Mesendoderm (in vitro differentiated cells): Measurements from ENCODE around the gene C1QTNF12.
"Not testable (repeated sequence)": the region's sequence is repeated elsewhere in the genome, so short reads cannot be mapped to it uniquely, and the experiment has no call there.

Experiments used
- DNase-seq: peaks from one replicate; pipeline ENCODE4 v3.0.0; 2013
- H2AK5ac ChIP-seq: 2 replicates; pipeline ENCODE4 v1.6.1; 2013; ENCODE audit warnings: low read length, inconsistent platforms
- H2BK120ac ChIP-seq: 2 replicates; pipeline ENCODE4 v1.6.1; 2013; ENCODE audit warnings: low read depth, mild to moderate bottlenecking, low read length, moderate library complexity, mixed read lengths
- H2BK15ac ChIP-seq: replicated peaks from 2 replicates; pipeline ENCODE4 v1.6.1; 2013; ENCODE audit warnings: low read depth, mild to moderate bottlenecking, moderate library complexity
- H2BK5ac ChIP-seq: 2 replicates; pipeline ENCODE4 v1.6.1; 2013; ENCODE audit warnings: low read length, inconsistent platforms
- H3K18ac ChIP-seq: 2 replicates; pipeline ENCODE4 v1.6.1; 2013; ENCODE audit warnings: mild to moderate bottlenecking, low read length, mixed read lengths
- H3K23ac ChIP-seq: one replicate; pipeline ENCODE4 v1.6.1; 2013; ENCODE audit warnings: low read length
- H3K27ac ChIP-seq: 2 replicates; pipeline ENCODE4 v1.5.1; 2013; ENCODE audit warnings: low read depth, mild to moderate bottlenecking, inconsistent platforms, low read length, moderate library complexity
- H3K27me3 ChIP-seq: 2 replicates; pipeline ENCODE4 v1.6.1; 2013; ENCODE audit warnings: low read length, control low read depth, mild to moderate bottlenecking, inconsistent platforms; ENCODE audit not compliant: insufficient read depth, poor library complexity
- H3K36me3 ChIP-seq: 2 replicates; pipeline ENCODE4 v1.6.1; 2013; ENCODE audit warnings: low read length, inconsistent platforms; ENCODE audit not compliant: control insufficient read depth, insufficient read depth
- H3K4ac ChIP-seq: one replicate; pipeline ENCODE4 v1.6.1; 2013; ENCODE audit warnings: low read depth, mild to moderate bottlenecking, low read length, moderate library complexity
- H3K4me1 ChIP-seq: 2 replicates; pipeline ENCODE4 v1.6.1; 2013; ENCODE audit warnings: low read depth, low read length, inconsistent platforms; ENCODE audit not compliant: control insufficient read depth
- H3K4me2 ChIP-seq: 2 replicates; pipeline ENCODE4 v1.6.1; 2013; ENCODE audit warnings: low read length
- H3K4me3 ChIP-seq: 2 replicates; pipeline ENCODE4 v1.5.1; 2013; ENCODE audit warnings: mild to moderate bottlenecking, low read length
- H3K56ac ChIP-seq: one replicate; pipeline ENCODE4 v1.6.1; 2013; ENCODE audit warnings: low read length
- H3K79me1 ChIP-seq: 2 replicates; pipeline ENCODE4 v1.6.1; 2013; ENCODE audit warnings: low read length, inconsistent platforms
- H3K79me2 ChIP-seq: 2 replicates; pipeline ENCODE4 v1.6.1; 2013; ENCODE audit warnings: mild to moderate bottlenecking, low read length; ENCODE audit not compliant: control insufficient read depth, insufficient read depth
- H3K9ac ChIP-seq: 2 replicates; pipeline ENCODE4 v1.6.1; 2013; ENCODE audit warnings: low read length, inconsistent platforms
- H4K5ac ChIP-seq: one replicate; pipeline ENCODE4 v1.6.1; 2013; ENCODE audit warnings: low read length
- H4K8ac ChIP-seq: one replicate; pipeline ENCODE4 v1.6.1; 2013; ENCODE audit warnings: low read depth, mild to moderate bottlenecking, control low read depth, low read length, moderate library complexity
- WGBS: extraction: QIAGEN DNeasy Blood & Tissue Kit; methylation state at CpG from one replicate; pipeline ENCODE4 v1.1.7; 2013; ENCODE audit warnings: low lambda C conversion rate, missing lambda C conversion rate; ENCODE audit not compliant: insufficient coverage; ENCODE audit errors: extremely low coverage; 5-methylcytosine and 5-hydroxymethylcytosine counted together

The C1QTNF12 gene

DNA sequence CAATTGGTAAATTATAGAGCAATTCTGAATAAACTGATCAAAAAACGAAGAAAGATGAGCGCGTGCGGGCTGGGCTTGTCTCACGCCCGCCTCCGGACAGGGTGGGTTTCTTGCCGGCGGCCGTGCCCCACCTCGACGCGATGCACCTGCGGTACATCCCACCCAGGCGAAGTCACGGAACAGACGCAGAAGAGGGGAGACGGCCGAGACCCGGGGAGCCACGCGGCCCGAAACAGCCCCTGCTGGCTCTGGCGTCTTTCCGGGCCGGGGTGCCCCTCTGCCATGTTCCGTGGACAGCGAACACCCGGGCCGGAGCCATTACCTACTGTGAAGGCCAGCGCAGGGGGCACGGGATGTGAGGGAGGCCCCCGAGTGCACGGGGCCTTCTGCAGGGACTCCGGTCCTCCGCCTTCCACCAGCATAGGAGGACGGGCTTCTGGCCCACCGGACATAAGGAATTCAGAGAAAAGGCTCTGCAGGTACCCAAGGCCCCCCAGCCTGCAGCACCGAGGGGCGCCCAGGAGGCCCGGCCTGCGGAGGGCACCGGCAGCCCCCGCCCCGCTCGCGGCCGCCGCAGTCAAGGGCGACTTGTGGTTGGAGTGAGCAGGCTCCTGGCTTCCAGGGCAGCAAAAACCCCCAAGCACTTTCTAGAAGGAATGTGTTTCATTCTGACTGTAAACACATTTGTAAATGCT lies 7.6 kb upstream of the C1QTNF12 start:
- H2BK5ac ChIP-seq = no peak overlapping the region
- H3K18ac ChIP-seq = no peak overlapping the region
- no peak overlapping the region for H3K56ac ChIP-seq
- no CpG with 5 or more reads among the region's 50 CpGs for WGBS
- no peak overlapping the region for H3K4me2 ChIP-seq
- peaks cover 7% of the 10 kb centered on the region for H3K79me1 ChIP-seq
- H3K4me1 ChIP-seq = no peaks in the 10 kb centered on the region
- no peak overlapping the region for H3K23ac ChIP-seq
- peaks cover 9% of the 10 kb centered on the region for H3K36me3 ChIP-seq
- no peak overlapping the region for H3K4me3 ChIP-seq
- DNase-seq = no peak
- no peak overlapping the region for H4K8ac ChIP-seq
- H2BK15ac ChIP-seq = no peak overlapping the region
- H2AK5ac ChIP-seq = no peak overlapping the region
- no peak overlapping the region for H4K5ac ChIP-seq
- no peak overlapping the region for H2BK120ac ChIP-seq
- no peaks in the 10 kb centered on the region for H3K27me3 ChIP-seq
- H3K79me2 ChIP-seq = no peaks in the 10 kb centered on the region
- H3K27ac ChIP-seq = no peak overlapping the region
- no peak overlapping the region for H3K9ac ChIP-seq
- H3K4ac ChIP-seq = no peak overlapping the region

DNA sequence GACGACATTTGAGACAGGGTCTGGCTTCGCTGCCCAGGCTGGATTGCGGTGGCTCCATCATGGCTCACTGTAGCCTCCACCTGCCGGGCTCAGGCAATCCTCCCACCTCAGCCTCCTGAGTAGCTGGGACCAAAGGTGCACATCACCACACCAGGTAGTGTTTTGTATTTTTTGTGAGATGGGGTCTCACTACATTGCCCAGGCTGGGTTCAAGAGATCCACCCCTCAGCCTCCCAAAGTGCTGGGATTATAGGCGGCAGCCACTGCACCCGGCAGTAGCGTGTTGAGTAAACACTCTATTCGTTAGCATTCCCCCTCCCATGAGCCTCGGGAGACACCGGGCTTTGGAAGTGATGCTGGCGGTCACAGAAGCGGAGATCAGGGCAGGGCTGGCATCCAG lies 6.8 kb upstream of the C1QTNF12 start:
- H2AK5ac ChIP-seq = no peak overlapping the region
- no peak overlapping the region for H2BK15ac ChIP-seq
- DNase-seq = no peak
- no peak overlapping the region for H3K27ac ChIP-seq
- H2BK120ac ChIP-seq = no peak overlapping the region
- no peak overlapping the region for H3K9ac ChIP-seq
- H3K4me3 ChIP-seq = no peak overlapping the region
- WGBS = no CpG with 5 or more reads among the region's 12 CpGs
- H2BK5ac ChIP-seq = no peak overlapping the region
- H3K27me3 ChIP-seq = no peaks in the 10 kb centered on the region
- peaks cover 8% of the 10 kb centered on the region for H3K36me3 ChIP-seq
- H3K79me2 ChIP-seq = no peaks in the 10 kb centered on the region
- no peak overlapping the region for H4K5ac ChIP-seq
- H4K8ac ChIP-seq = no peak overlapping the region
- no peak overlapping the region for H3K4ac ChIP-seq
- H3K79me1 ChIP-seq = peaks cover 4% of the 10 kb centered on the region
- H3K4me1 ChIP-seq = no peaks in the 10 kb centered on the region
- no peak overlapping the region for H3K23ac ChIP-seq
- no peak overlapping the region for H3K4me2 ChIP-seq
- no peak overlapping the region for H3K18ac ChIP-seq
- H3K56ac ChIP-seq = no peak overlapping the region

DNA sequence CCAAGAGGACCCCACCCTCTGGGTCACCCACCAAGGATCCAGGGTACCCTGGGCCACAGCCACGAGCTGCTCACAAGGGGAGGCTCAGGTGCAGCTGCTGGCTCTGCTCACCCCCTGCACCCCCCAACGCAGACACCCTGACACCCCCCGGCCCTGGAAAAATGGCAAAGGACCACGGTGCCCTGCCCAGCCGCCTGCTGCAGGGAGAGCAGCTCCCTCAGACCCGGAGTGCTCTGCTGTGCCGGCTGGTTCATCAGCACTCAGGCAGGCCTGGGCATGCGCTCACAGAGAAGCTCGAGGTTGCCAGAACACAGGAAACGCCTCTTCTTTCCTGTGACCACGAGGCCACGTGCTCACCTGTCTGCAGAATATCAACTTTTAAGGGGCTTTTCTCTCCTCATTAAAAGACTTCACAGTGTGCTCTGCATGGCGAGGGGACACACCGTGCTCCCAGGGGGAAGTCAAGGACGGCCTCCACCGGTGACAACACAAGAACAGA lies 4.3 kb upstream of the C1QTNF12 start:
- H4K8ac ChIP-seq = no peak overlapping the region
- H3K4me3 ChIP-seq = no peak overlapping the region
- no peak overlapping the region for H2BK5ac ChIP-seq
- H2BK15ac ChIP-seq = no peak overlapping the region
- no peak overlapping the region for H3K18ac ChIP-seq
- no peaks in the 10 kb centered on the region for H3K79me2 ChIP-seq
- peaks cover 1% of the 10 kb centered on the region for H3K79me1 ChIP-seq
- no CpG with 5 or more reads among the region's 16 CpGs for WGBS
- H3K9ac ChIP-seq = no peak overlapping the region
- peaks cover 8% of the 10 kb centered on the region for H3K36me3 ChIP-seq
- no peaks in the 10 kb centered on the region for H3K4me1 ChIP-seq
- no peak overlapping the region for H4K5ac ChIP-seq
- no peak overlapping the region for H2BK120ac ChIP-seq
- no peak for DNase-seq
- H3K4me2 ChIP-seq = no peak overlapping the region
- H3K56ac ChIP-seq = no peak overlapping the region
- no peak overlapping the region for H3K23ac ChIP-seq
- H2AK5ac ChIP-seq = no peak overlapping the region
- H3K27ac ChIP-seq = peak overlapping the region; percentile 63
- H3K4ac ChIP-seq = no peak overlapping the region
- no peaks in the 10 kb centered on the region for H3K27me3 ChIP-seq

DNA sequence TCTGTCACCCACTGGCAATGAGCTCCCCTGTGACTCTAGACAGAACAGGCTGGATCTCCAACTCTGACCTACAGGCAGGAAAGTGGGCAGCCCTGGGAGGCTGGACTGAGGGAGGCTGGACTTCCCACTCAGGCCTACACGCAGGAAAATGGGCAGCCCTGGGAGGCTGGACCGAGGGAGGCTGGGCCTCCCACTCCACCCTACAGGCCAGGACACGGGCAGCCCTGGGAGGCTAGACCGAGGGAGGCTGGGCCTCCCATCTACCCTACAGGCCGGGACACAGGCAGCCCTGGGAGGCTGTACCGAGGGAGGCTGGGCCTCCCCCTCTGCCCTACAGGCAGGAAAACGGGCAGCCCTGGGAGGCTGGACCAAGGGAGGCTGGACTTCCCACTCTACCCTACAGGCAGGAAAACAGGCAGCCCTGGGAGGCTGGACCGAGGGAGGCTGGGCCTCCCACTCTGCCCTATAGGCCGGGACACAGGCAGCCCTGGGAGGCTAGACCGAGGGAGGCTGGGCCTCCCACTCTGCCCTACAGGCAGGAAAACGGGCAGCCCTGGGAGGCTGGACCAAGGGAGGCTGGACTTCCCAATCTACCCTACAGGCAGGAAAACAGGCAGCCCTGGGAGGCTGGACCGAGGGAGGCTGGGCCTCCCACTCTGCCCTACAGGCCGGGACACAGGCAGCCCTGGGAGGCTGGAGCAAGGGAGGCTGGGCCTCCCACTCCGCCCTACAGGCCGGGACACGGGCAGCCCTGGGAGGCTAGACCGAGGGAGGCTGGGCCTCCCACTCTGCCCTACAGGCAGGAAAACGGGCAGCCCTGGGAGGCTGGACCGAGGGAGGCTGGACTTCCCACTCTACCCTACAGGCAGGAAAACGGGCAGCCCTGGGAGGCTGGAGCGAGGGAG lies 1.7 kb upstream of the C1QTNF12 start:
- not testable (repeated sequence) for H2AK5ac ChIP-seq, H3K79me1 ChIP-seq, H2BK5ac ChIP-seq, H3K4ac ChIP-seq, H2BK120ac ChIP-seq, H3K36me3 ChIP-seq, H2BK15ac ChIP-seq, H4K8ac ChIP-seq, H3K4me2 ChIP-seq, H4K5ac ChIP-seq, H3K4me3 ChIP-seq, DNase-seq, H3K79me2 ChIP-seq, H3K56ac ChIP-seq, H3K9ac ChIP-seq, H3K4me1 ChIP-seq, H3K27ac ChIP-seq, H3K27me3 ChIP-seq, H3K18ac ChIP-seq, H3K23ac ChIP-seq
- WGBS = no CpG with 5 or more reads among the region's 21 CpGs

DNA sequence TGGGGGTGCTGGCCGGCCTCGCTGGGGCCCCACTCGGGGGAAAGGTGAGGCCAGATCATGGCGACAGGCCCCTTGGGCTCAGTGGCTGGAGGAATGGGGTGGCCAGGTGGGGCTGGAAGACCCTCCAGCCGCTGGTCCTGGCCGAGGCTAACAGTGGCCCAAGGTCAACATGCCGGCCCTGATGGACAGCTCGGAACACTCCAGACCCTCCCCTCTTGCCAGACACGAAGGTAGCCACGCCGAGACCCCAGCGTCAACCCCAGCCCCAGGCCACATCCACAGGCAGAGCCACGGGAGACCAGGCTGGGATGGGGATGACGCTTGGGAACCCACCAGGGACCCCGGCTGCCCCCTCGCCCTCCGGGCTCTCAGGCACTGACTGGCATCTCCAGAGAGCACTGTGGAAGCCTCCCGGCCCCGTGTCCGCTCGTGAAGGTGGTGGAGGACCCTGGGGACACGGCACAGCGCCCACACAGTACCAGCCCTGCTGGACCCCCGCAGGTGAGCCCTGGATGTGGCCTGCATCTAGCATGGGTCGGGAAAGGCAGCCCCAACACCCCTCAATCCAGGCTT lies 905 bp upstream of the C1QTNF12 start:
- no peaks in the 10 kb centered on the region for H3K4me1 ChIP-seq
- no peak overlapping the region for H3K56ac ChIP-seq
- no peak overlapping the region for H2BK120ac ChIP-seq
- H4K5ac ChIP-seq = no peak overlapping the region
- no peak for DNase-seq
- no peak overlapping the region for H2AK5ac ChIP-seq
- H3K9ac ChIP-seq = no peak overlapping the region
- no peaks in the 10 kb centered on the region for H3K79me2 ChIP-seq
- no peak overlapping the region for H3K4ac ChIP-seq
- H3K18ac ChIP-seq = no peak overlapping the region
- no peak overlapping the region for H3K27ac ChIP-seq
- no CpG with 5 or more reads among the region's 25 CpGs for WGBS
- no peaks in the 10 kb centered on the region for H3K79me1 ChIP-seq
- H3K27me3 ChIP-seq = no peaks in the 10 kb centered on the region
- no peak overlapping the region for H2BK15ac ChIP-seq
- no peak overlapping the region for H2BK5ac ChIP-seq
- no peak overlapping the region for H3K23ac ChIP-seq
- H3K4me2 ChIP-seq = no peak overlapping the region
- H3K4me3 ChIP-seq = no peak overlapping the region
- no peaks in the 10 kb centered on the region for H3K36me3 ChIP-seq
- no peak overlapping the region for H4K8ac ChIP-seq
